A549 treated with ZK216348 at 1 μM for 4 hours (cell line): ENCODE results near the gene S1PR1. TPM values are rescaled to one million over a fixed set of nuclear protein-coding genes. Genes with fewer than 3 reads are reported as not detected.

Experiments used
- total RNA-seq: library from RNA; stranded (reverse); fragments of 200-300 nt; extraction: Qiagen RNA extraction; gene quantifications from 5 replicates; pipeline ENCODE4 v1.2.3, GENCODE V29; 2022; ENCODE audit warnings: low read depth

S1PR1 gene
- total RNA-seq, result 0.07 to 0.08 TPM in 2 of 5 replicates, not detected in the others

DNA sequence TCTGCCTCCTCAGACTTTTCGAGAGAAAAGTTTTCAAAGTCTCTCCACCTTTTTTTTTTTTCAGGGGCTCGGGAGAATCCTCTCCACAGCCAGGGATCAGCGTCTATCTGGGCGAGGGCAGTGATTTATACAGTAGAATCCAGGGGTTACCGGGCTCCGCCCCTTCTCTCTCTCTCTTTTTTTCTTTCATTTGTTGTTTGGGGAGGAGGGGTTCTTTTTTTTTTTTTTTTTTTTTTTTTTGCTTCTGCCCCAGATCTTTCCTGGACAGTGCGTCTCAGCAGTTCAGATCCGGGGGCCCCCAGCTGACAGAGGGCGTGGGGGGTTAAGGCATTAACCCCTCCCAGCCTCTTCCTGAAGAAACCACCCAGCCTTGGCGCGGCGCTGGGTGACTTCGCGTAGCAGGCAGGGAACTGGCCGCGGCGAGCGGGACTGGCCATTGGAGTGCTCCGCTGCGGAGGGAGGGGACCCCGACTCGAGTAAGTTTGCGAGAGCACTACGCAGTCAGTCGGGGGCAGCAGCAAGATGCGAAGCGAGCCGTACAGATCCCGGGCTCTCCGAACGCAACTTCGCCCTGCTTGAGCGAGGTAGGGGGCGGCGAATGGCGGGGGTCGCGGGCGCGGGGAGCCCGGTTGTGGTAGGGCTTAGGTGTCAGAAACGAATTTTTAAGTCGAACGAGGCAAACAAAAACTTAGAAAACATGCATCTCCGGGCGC is at the start of gene S1PR1:
TSS of gene S1PR1 (plus strand) at position 504 of the 713 bp plus-strand sequence. CDS start 1,966 bp downstream, outside the sequence.

Other genes with a start within 250 kb of the S1PR1 start
- 31.0 to 32.5 TPM (median 31.8 TPM) in 5 replicates for gene DPH5, start 211.2 kb upstream of the S1PR1 start, total RNA-seq